ENCODE data around the gene MYO3B. TPM values are rescaled to one million over a fixed set of nuclear protein-coding genes. Genes with fewer than 3 reads are reported as not detected.

MYO3B gene
- total RNA-seq, 1 donor from 2014 or later: not detected

DNA sequence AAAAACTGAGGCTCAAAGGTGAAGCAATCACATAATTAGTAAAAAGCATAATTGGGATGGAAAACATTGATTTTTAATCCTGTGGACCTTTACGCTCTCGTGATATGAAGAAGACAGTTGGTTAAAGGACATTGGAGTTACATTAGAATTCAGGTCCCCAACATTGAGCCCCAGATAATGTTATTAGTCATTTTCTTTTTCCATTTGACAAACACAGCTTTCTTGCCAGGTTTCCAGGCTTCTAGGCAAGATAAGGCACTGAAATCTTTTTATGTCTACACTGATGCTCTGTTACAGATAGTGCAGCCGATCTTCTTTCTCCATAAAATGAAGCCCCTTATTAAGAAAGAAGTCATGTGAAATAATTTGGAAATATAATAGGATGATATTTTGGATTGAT, 38.5 kb downstream of the MYO3B start:
- H3K9me3 Mint-ChIP-seq: peaks cover 1% of the 10 kb centered on the region
- H3K27me3 Mint-ChIP-seq (ENCODE audit: low read depth): no peaks in the 10 kb centered on the region
- no peak overlapping the region for H3K27ac Mint-ChIP-seq (ENCODE audit: unreplicated experiment)
- TF ChIP-seq, protein P1, sequence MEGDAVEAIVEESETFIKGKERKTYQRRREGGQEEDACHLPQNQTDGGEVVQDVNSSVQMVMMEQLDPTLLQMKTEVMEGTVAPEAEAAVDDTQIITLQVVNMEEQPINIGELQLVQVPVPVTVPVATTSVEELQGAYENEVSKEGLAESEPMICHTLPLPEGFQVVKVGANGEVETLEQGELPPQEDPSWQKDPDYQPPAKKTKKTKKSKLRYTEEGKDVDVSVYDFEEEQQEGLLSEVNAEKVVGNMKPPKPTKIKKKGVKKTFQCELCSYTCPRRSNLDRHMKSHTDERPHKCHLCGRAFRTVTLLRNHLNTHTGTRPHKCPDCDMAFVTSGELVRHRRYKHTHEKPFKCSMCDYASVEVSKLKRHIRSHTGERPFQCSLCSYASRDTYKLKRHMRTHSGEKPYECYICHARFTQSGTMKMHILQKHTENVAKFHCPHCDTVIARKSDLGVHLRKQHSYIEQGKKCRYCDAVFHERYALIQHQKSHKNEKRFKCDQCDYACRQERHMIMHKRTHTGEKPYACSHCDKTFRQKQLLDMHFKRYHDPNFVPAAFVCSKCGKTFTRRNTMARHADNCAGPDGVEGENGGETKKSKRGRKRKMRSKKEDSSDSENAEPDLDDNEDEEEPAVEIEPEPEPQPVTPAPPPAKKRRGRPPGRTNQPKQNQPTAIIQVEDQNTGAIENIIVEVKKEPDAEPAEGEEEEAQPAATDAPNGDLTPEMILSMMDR (conservative IDR thresholded peaks at IDR 0.05): no peak
- no peak overlapping the region for H3K4me3 Mint-ChIP-seq
- no peaks in the 10 kb centered on the region for H3K36me3 Mint-ChIP-seq (ENCODE audit: low read depth)
- DNase-seq (ENCODE audit: low read depth, low spot score): no peak
- peaks cover 18% of the 10 kb centered on the region for H3K4me1 Mint-ChIP-seq

DNA sequence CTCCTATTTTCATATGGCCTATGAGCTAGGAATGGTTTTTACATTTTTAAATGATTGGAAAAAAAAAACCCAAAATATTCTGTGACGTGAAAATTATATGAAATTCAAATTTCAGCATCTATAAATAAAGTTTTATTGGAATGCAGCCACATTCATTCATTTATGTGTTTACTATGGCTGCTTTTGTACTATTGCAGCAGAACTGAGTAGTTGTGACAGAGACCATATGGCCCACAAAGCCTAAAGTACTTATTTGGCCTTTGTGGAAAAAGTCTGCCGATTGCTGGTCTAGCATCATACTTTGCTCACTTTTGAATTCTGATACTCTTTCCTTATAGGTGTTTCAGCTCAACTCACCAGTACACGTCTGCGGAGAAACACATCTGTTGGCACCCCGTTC, 39.0 kb downstream of the MYO3B start:
- no peaks in the 10 kb centered on the region for H3K36me3 Mint-ChIP-seq (ENCODE audit: low read depth)
- DNase-seq (ENCODE audit: low read depth, low spot score): no peak
- no peaks in the 10 kb centered on the region for H3K9me3 Mint-ChIP-seq
- no peak overlapping the region for H3K27ac Mint-ChIP-seq (ENCODE audit: unreplicated experiment)
- H3K27me3 Mint-ChIP-seq (ENCODE audit: low read depth): no peaks in the 10 kb centered on the region
- peaks cover 24% of the 10 kb centered on the region for H3K4me1 Mint-ChIP-seq
- TF ChIP-seq, protein P1 (conservative IDR thresholded peaks at IDR 0.05): no peak
- H3K4me3 Mint-ChIP-seq: no peak overlapping the region

- Mint-ChIP-seq H3K36me3 (ENCODE audit: low read depth) (no peaks in the 10 kb centered on the region), H3K4me3 (no peak overlapping the region), H3K9me3 (no peaks in the 10 kb centered on the region), H3K27me3 (ENCODE audit: low read depth) (no peaks in the 10 kb centered on the region), H3K27ac (ENCODE audit: unreplicated experiment) (no peak overlapping the region), H3K4me1 (peaks cover 31% of the 10 kb centered on the region)
- DNase-seq (ENCODE audit: low read depth, low spot score): no peak
- TF ChIP-seq, protein P1 (conservative IDR thresholded peaks at IDR 0.05): no peak
Measured at GRCh38 chr2:170217778-170218251, 39.9 kb downstream of the MYO3B start.

- Mint-ChIP-seq H3K4me1 (peaks cover 30% of the 10 kb centered on the region), H3K27ac (ENCODE audit: unreplicated experiment) (no peak overlapping the region), H3K36me3 (ENCODE audit: low read depth) (no peaks in the 10 kb centered on the region), H3K4me3 (no peak overlapping the region), H3K27me3 (ENCODE audit: low read depth) (no peaks in the 10 kb centered on the region), H3K9me3 (no peaks in the 10 kb centered on the region)
- DNase-seq (ENCODE audit: low read depth, low spot score): no peak
- TF ChIP-seq, protein P1 (conservative IDR thresholded peaks at IDR 0.05): no peak
Measured at GRCh38 chr2:170218456-170218855, 40.5 kb downstream of the MYO3B start.

DNA sequence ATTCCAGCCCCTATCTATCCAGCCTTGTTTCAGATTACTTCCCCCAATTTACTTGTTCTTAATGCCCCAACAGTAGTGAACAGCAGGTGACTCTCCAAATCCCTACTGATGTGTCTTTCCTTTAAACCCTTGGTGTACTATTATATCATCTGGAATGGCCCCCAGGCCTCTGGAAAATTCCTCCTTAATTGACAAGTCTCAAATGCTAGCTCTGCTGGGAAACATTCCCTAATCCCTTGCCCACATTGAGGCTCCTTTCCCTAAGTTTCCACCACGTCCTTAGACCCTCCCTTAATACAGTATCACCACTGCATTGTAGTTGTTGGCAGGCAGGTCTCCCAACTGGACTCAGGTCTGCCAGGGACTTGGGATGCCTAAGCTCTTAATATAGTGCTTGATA, 41.0 kb downstream of the MYO3B start:
- TF ChIP-seq, protein P1 (conservative IDR thresholded peaks at IDR 0.05): no peak
- Mint-ChIP-seq H3K27me3 (ENCODE audit: low read depth) (no peaks in the 10 kb centered on the region), H3K4me3 (no peak overlapping the region), H3K4me1 (peaks cover 30% of the 10 kb centered on the region), H3K36me3 (ENCODE audit: low read depth) (no peaks in the 10 kb centered on the region), H3K27ac (ENCODE audit: unreplicated experiment) (no peak overlapping the region), H3K9me3 (no peaks in the 10 kb centered on the region)
- no peak for DNase-seq (ENCODE audit: low read depth, low spot score)

Measured in neural crest cell (in vitro differentiated cells).